ENCODE data around the gene PAFAH2. TPM values are rescaled to one million over a fixed set of nuclear protein-coding genes. Genes with fewer than 3 reads are reported as not detected.

The PAFAH2 gene
- total RNA-seq, 1 donor from 2014 or later, result 10.7 TPM

DNA sequence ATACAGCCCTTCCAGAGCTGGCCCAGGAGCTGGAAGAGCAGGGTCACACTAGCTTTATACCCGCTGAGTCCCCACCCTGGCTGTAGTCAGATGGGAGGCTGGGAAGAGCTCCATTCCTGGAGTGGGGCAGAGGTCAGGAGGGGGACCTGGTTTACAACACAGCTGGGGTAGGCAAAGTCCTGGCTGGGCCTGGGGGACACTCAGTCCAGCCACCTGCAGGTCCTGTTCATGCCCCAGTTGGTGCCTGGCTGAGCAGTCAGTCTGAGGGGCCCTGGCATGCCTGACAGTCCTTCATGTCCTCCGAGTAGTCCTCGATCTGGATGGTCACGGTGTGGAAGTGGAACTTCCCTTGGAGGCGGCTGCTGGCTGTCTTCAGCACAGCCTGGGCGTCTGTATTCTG, 41.0 kb upstream of the PAFAH2 start:
- TF ChIP-seq, protein P1, sequence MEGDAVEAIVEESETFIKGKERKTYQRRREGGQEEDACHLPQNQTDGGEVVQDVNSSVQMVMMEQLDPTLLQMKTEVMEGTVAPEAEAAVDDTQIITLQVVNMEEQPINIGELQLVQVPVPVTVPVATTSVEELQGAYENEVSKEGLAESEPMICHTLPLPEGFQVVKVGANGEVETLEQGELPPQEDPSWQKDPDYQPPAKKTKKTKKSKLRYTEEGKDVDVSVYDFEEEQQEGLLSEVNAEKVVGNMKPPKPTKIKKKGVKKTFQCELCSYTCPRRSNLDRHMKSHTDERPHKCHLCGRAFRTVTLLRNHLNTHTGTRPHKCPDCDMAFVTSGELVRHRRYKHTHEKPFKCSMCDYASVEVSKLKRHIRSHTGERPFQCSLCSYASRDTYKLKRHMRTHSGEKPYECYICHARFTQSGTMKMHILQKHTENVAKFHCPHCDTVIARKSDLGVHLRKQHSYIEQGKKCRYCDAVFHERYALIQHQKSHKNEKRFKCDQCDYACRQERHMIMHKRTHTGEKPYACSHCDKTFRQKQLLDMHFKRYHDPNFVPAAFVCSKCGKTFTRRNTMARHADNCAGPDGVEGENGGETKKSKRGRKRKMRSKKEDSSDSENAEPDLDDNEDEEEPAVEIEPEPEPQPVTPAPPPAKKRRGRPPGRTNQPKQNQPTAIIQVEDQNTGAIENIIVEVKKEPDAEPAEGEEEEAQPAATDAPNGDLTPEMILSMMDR (conservative IDR thresholded peaks at IDR 0.05), result no peak
- Mint-ChIP-seq H3K4me3 (no peak overlapping the region), H3K9me3 (no peaks in the 10 kb centered on the region), H3K27ac (ENCODE audit: unreplicated experiment) (no peak overlapping the region), H3K27me3 (ENCODE audit: low read depth) (peaks cover 20% of the 10 kb centered on the region), H3K36me3 (ENCODE audit: low read depth) (no peaks in the 10 kb centered on the region), H3K4me1 (peaks cover 19% of the 10 kb centered on the region)
- no peak for DNase-seq (ENCODE audit: low read depth, low spot score)

DNA sequence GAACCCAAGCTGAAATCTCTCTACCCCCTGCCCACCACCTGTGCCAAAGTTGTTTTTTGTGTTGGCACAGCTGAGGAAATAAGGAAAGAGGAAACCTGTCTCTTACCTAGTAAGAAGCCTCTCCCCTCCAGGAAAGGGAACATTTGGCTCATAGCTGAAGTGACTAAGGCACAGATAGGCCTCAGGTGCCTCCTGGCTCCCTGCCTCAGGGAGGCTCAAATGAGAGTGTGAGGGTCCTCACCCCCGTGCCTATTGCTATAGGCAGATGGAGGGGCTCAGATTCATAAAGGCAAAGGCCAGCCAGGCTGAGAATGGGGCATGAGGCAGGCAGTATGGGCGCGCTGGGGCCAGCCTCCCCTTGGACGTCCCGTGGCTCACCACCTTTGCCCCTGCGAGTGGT, 40.6 kb upstream of the PAFAH2 start:
- peaks cover 15% of the 10 kb centered on the region for H3K27me3 Mint-ChIP-seq (ENCODE audit: low read depth)
- TF ChIP-seq, protein P1 (conservative IDR thresholded peaks at IDR 0.05), result no peak
- no peaks in the 10 kb centered on the region for H3K9me3 Mint-ChIP-seq
- H3K4me1 Mint-ChIP-seq, result peaks cover 20% of the 10 kb centered on the region
- H3K27ac Mint-ChIP-seq (ENCODE audit: unreplicated experiment), result no peak overlapping the region
- DNase-seq (ENCODE audit: low read depth, low spot score), result no peak
- peak overlapping the region; percentile 67 for H3K4me3 Mint-ChIP-seq
- H3K36me3 Mint-ChIP-seq (ENCODE audit: low read depth), result no peaks in the 10 kb centered on the region

DNA sequence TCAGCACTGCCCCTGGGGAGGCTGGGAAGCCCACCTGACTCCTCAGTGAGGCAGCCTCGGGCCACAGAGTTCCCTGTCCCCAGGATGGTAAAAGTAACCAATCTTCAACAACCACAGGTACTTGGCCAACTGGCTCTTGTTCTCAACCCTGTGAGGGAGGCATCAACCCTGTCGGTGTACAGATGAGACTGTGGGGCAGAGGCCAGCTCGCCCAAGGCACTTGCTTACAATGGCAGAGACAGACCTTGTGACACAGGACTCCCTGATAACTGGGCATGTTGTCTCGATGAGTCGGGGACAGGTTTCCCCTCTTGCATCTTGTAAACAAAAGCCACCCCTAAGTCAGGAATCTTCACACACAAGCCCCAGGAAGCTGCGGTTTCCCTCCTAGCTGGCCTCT, 40.0 kb upstream of the PAFAH2 start:
- no peak for DNase-seq (ENCODE audit: low read depth, low spot score)
- Mint-ChIP-seq H3K36me3 (ENCODE audit: low read depth) (no peaks in the 10 kb centered on the region), H3K4me1 (peaks cover 20% of the 10 kb centered on the region), H3K4me3 (peak overlapping the region; percentile 67), H3K9me3 (no peaks in the 10 kb centered on the region), H3K27ac (ENCODE audit: unreplicated experiment) (peak overlapping the region; percentile 50), H3K27me3 (ENCODE audit: low read depth) (peaks cover 10% of the 10 kb centered on the region)
- TF ChIP-seq, protein P1 (conservative IDR thresholded peaks at IDR 0.05), result no peak

DNA sequence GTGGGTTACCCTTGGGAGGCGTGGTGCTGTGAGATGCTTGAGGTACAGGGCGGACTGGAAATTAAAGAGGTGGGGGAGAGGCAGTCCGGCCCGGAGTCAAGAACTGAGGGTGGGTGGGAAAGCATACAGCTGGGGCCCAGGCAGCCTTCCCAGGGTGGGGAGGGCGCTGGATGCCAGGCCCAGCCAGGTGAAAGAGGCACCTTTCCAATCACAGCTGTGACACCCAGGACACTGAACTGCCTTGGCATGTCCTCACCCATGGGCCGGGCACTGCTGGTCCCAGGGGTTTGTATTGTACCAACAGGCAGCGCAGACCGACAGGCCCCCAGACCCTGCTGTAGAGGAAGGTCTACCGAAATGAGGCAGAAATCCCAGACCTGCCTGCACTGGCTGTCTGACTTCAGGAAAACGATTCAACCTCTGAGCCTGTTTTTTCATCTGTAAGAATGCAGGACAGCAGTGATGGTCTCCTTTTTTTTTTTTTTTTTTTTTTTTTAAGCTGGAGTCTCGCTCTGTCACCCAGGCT, 39.0 kb upstream of the PAFAH2 start:
- peak overlapping the region; percentile 31 for H3K4me3 Mint-ChIP-seq
- TF ChIP-seq, protein P1 (conservative IDR thresholded peaks at IDR 0.05), result no peak
- DNase-seq (ENCODE audit: low read depth, low spot score), result no peak
- H3K36me3 Mint-ChIP-seq (ENCODE audit: low read depth), result no peaks in the 10 kb centered on the region
- peaks cover 29% of the 10 kb centered on the region for H3K4me1 Mint-ChIP-seq
- no peak overlapping the region for H3K27ac Mint-ChIP-seq (ENCODE audit: unreplicated experiment)
- no peaks in the 10 kb centered on the region for H3K9me3 Mint-ChIP-seq
- peaks cover 2% of the 10 kb centered on the region for H3K27me3 Mint-ChIP-seq (ENCODE audit: low read depth)

DNA sequence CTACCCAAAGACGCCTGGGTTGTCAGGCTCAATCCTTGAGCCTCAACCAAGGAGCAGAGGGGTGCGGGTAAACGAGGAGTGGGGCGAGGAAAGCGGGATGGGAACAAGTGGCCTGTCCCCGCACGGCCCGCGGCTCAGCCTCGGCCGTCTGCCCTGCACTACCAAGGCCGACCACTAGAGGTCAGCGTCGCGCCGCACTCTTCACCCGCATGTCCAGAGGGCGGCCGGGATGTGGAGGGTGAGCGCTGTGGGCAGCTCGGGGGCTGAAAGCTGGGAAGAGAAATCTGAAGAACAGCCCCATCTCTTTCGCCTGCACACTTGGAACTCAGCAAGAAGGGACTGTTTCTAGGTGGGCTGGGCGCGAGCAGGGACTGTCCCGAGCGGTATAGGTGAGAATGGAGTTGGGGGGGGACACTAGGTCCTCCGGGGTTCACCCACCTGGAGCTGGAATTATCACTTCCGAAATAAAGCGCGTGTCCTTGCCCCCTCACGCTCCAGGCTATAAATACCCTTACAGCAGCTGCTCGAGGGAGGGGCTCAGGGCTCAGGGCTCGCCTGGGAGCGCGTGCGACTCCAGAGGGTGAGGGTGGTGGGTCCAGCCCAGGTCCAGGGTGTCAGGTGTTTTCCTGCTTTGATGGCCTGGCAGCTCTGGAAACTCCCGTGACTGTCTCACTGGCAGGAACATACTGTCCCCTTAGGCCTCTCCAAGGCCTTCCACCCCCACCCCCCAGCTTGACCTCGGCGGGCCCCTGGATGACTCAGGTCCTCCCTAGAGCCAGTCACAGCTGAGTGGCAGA, 38.3 kb upstream of the PAFAH2 start:
- H3K27ac Mint-ChIP-seq (ENCODE audit: unreplicated experiment), result peak overlapping the region; percentile 96
- peaks cover 2% of the 10 kb centered on the region for H3K27me3 Mint-ChIP-seq (ENCODE audit: low read depth)
- TF ChIP-seq, protein P1 (conservative IDR thresholded peaks at IDR 0.05), result peak; percentile 99
- no peaks in the 10 kb centered on the region for H3K9me3 Mint-ChIP-seq
- H3K4me1 Mint-ChIP-seq, result peaks cover 29% of the 10 kb centered on the region
- H3K36me3 Mint-ChIP-seq (ENCODE audit: low read depth), result no peaks in the 10 kb centered on the region
- DNase-seq (ENCODE audit: low read depth, low spot score), result peak; percentile 94
- peak overlapping the region; percentile 97 for H3K4me3 Mint-ChIP-seq
